Upper lobe of left lung (tissue), 4 donors: ENCODE results near the gene ENGASE.

Experiments
- EP300 ChIP-seq, 4 donors: sonication (generic); formaldehyde crosslinking; IDR thresholded peaks; one replicate each; pipeline ENCODE4 v1.5.1; 2017; ENCODE audit warnings: antibody characterized with exemption in 4 of 4, control low read depth in 2 of 4
- POLR2A ChIP-seq, 4 donors: fragments of 450-650 bp; IDR thresholded peaks; one replicate each; pipeline ENCODE4 v1.5.1; 2016 to 2017; ENCODE audit warnings: antibody characterized with exemption in 4 of 4, mild to moderate bottlenecking in 2 of 4
- TF ChIP-seq, protein P1 (sequence below), 6 experiments: fragments of 450-650 bp in 4 of 6; fragments of 200-600 bp in 2 of 6; sonication (generic) in 2 of 6; IDR thresholded peaks; one replicate each; pipeline ENCODE4 v1.5.1; 2016 to 2019; ENCODE audit warnings: antibody characterized with exemption in 6 of 6

DNA sequence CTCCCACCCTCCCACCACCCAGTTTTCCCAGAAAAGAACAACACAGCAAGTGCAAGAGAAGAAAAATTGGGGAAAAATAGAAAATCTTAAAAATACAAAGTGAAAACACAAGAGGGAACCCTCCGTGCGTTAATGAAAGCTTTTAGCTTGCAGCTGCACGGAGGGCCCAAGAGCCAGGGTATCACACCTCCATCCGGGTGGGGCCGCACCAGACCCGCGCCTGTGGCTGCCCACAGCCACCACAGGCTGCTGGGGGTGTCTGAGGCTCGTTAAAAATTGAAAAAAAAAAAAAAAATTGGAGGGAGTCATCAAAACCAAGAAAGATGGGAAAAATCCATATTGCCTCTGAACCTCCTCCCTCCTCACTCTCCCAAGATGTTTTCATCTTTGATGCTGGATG, 18.6 kb downstream of the ENGASE start:
- TF ChIP-seq, protein P1, sequence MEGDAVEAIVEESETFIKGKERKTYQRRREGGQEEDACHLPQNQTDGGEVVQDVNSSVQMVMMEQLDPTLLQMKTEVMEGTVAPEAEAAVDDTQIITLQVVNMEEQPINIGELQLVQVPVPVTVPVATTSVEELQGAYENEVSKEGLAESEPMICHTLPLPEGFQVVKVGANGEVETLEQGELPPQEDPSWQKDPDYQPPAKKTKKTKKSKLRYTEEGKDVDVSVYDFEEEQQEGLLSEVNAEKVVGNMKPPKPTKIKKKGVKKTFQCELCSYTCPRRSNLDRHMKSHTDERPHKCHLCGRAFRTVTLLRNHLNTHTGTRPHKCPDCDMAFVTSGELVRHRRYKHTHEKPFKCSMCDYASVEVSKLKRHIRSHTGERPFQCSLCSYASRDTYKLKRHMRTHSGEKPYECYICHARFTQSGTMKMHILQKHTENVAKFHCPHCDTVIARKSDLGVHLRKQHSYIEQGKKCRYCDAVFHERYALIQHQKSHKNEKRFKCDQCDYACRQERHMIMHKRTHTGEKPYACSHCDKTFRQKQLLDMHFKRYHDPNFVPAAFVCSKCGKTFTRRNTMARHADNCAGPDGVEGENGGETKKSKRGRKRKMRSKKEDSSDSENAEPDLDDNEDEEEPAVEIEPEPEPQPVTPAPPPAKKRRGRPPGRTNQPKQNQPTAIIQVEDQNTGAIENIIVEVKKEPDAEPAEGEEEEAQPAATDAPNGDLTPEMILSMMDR (IDR thresholded peaks at IDR 0.05), result no peak
- TF ChIP-seq POLR2A (IDR thresholded peaks at IDR 0.05), result no peak
- no peak for TF ChIP-seq EP300 (IDR thresholded peaks at IDR 0.05)
